Naive thymus-derived CD4-positive, alpha-beta T cell (primary cell): ENCODE measurements around the gene PNMA1. TPM values are rescaled to one million over a fixed set of nuclear protein-coding genes. Genes with fewer than 3 reads are reported as not detected.

Experiments
- ATAC-seq: fragments of 150-1000 bp; cut with Tn5 transposase; 2 replicates; pipeline ENCODE4 v1.10.0; 2021; ENCODE audit warnings: mild to moderate bottlenecking, moderate library complexity
- CTCF ChIA-PET: fragments of 350-600 bp; sonication (Branson Sonifier 250); formaldehyde crosslinking; loops from one replicate; lab custom pipeline; 2021; ENCODE audit warnings: antibody characterized with exemption; lab: Charles Lee
- POLR2A ChIA-PET: fragments of 350-600 bp; sonication (Branson Sonifier 250); formaldehyde crosslinking; loops from one replicate; lab custom pipeline; 2021; ENCODE audit warnings: antibody characterized with exemption, inconsistent platforms; lab: Charles Lee
- DNase-seq, 9 donors: peaks; one replicate each; pipeline versions ENCODE4 v3.0.0 to v3.0.0-alpha.2; 2020 to 2022; ENCODE audit warnings: mixed read lengths in 1 of 9
- H3K27ac ChIP-seq: one replicate; pipeline ENCODE4 v1.7.0; 2013; ENCODE audit warnings: mild to moderate bottlenecking, low read depth, low read length, moderate library complexity
- H3K27me3 ChIP-seq, 2 donors: one replicate each; pipeline ENCODE4 v1.7.0; 2013; ENCODE audit warnings: low read length in 2 of 2, mild to moderate bottlenecking in 2 of 2, moderate library complexity in 2 of 2; ENCODE audit not compliant: control insufficient read depth in 2 of 2, insufficient read depth in 2 of 2
- H3K36me3 ChIP-seq, 3 experiments: 1 replicate in 2 of 3; 2 replicates in 1 of 3; pipeline ENCODE4 v1.7.0; 2013; ENCODE audit warnings: low read length in 3 of 3, mild to moderate bottlenecking in 3 of 3, moderate library complexity in 1 of 3; ENCODE audit not compliant: insufficient read depth in 3 of 3, control insufficient read depth in 2 of 3
- H3K4me1 ChIP-seq, 2 donors: one replicate each; pipeline ENCODE4 v1.7.0; 2013; ENCODE audit warnings: low read length in 2 of 2, mild to moderate bottlenecking in 2 of 2, moderate library complexity in 1 of 2; ENCODE audit not compliant: control insufficient read depth in 2 of 2, insufficient read depth in 2 of 2
- H3K4me3 ChIP-seq: 2 replicates; pipeline ENCODE4 v1.7.0; 2013; ENCODE audit warnings: mild to moderate bottlenecking, low read length
- H3K9me3 ChIP-seq, 3 experiments: 1 replicate in 2 of 3; 2 replicates in 1 of 3; pipeline ENCODE4 v1.7.0; 2013; ENCODE audit warnings: low read length in 3 of 3; ENCODE audit not compliant: control insufficient read depth in 2 of 3
- H3K27ac Mint-ChIP-seq, 9 donors: one replicate each; pipeline ENCODE4 v1.8.0; 2020 to 2022; ENCODE audit warnings: mixed read lengths in 9 of 9, mild to moderate bottlenecking in 8 of 9, moderate library complexity in 5 of 9, inconsistent platforms in 2 of 9
- H3K27me3 Mint-ChIP-seq, 5 donors: one replicate each; pipeline ENCODE4 v1.8.0; 2021 to 2022; ENCODE audit warnings: mixed read lengths in 5 of 5, mild to moderate bottlenecking in 1 of 5
- H3K36me3 Mint-ChIP-seq, 5 donors: one replicate each; pipeline ENCODE4 v1.8.0; 2020 to 2022; ENCODE audit warnings: mixed read lengths in 5 of 5, mild to moderate bottlenecking in 3 of 5, inconsistent platforms in 1 of 5
- H3K4me1 Mint-ChIP-seq, 7 donors: one replicate each; pipeline ENCODE4 v1.8.0; 2020 to 2022; ENCODE audit warnings: mixed read lengths in 7 of 7, mild to moderate bottlenecking in 3 of 7, inconsistent platforms in 1 of 7
- H3K4me3 Mint-ChIP-seq, 10 donors: one replicate each; pipeline ENCODE4 v1.8.0; 2020 to 2022; ENCODE audit warnings: mild to moderate bottlenecking in 10 of 10, mixed read lengths in 10 of 10, moderate library complexity in 6 of 10, inconsistent platforms in 2 of 10
- H3K9me3 Mint-ChIP-seq, 11 donors: one replicate each; pipeline ENCODE4 v1.8.0; 2020 to 2022; ENCODE audit warnings: mixed read lengths in 11 of 11, mild to moderate bottlenecking in 4 of 11, inconsistent platforms in 1 of 11, moderate library complexity in 1 of 11
- intact Hi-C, 2 donors: fragments of 100-400 bp; cut with micrococcal nuclease; formaldehyde crosslinking; loops; one replicate each; pipeline ENCODE4 v1.15.1; 2023
- polyA plus RNA-seq, 2 donors: library from polyadenylated mRNA; unstranded; fragments of 300-500 nt; fragmentation: Illumina TruSeq; gene quantifications; one replicate each; pipeline ENCODE4 v1.2.3, GENCODE V29; 2021
- total RNA-seq, 6 experiments: library from RNA in 5 of 6; stranded (reverse) in 5 of 6; gene quantifications; 1 replicate in 5 of 6; 2 replicates in 1 of 6; pipeline ENCODE4 v1.2.3 and lab custom pipeline; 2021 to 2026

PNMA1 gene
- total and polyA plus RNA-seq, 7 experiments from 2014 or later = 21.6 to 44.0 (median 39.3) TPM

GRCh38 chr14:73717711-73718417 is 3.7 kb upstream of the PNMA1 start:
- DNase-seq (no peak), ATAC-seq (no peak)
- Histone ChIP-seq H3K27me3 (no peaks in the 10 kb centered on the region), H3K4me3 (no peak overlapping the region), H3K4me1 (peaks cover 3 to 4% of the 10 kb centered on the region in 2 donors), H3K36me3 (peaks cover 11 to 67% (median 17%) of the 10 kb centered on the region in 3 experiments), H3K9me3 (no peaks in the 10 kb centered on the region), H3K27ac (no peak overlapping the region)
- H3K4me1 Mint-ChIP-seq = peaks cover 4 to 24% (median 9%) of the 10 kb centered on the region in 7 donors
- CTCF ChIA-PET = interaction anchor here (0.5 to 0.6 kb wide), 2 partner anchors 109 to 1047 kb away, joined by 3 read pairs; no protein-coding TSS in a partner anchor
- H3K4me3 Mint-ChIP-seq = no peak overlapping the region
- POLR2A ChIA-PET = no interaction called here
- peak overlapping the region in 3 of 9 donors; percentile 42 to 57 (median 56) for H3K27ac Mint-ChIP-seq
- H3K27me3 Mint-ChIP-seq = no peaks in the 10 kb centered on the region
- peaks cover 8 to 28% (median 13%) of the 10 kb centered on the region in 5 donors for H3K36me3 Mint-ChIP-seq
- H3K9me3 Mint-ChIP-seq = no peaks in the 10 kb centered on the region
- intact Hi-C loops = loop anchor here (10.0 kb wide), 3 partner anchors 153 to 663 kb away; partner anchors contain the start of genes ACOT2 (in 1 of the 2), RBM25 (in 1 of the 2) and RIOX1 (in 1 of the 2)

- Mint-ChIP-seq H3K4me3 (no peak overlapping the region), H3K27me3 (no peaks in the 10 kb centered on the region), H3K9me3 (no peaks in the 10 kb centered on the region), H3K4me1 (peaks cover 7 to 29% (median 15%) of the 10 kb centered on the region in 7 donors), H3K36me3 (peaks cover 7 to 26% (median 12%) of the 10 kb centered on the region in 5 donors), H3K27ac (peak overlapping the region in 7 of 9 donors; percentile 33 to 57 (median 43))
- Histone ChIP-seq H3K27ac (no peak overlapping the region), H3K9me3 (no peaks in the 10 kb centered on the region), H3K36me3 (peaks cover 7 to 61% (median 16%) of the 10 kb centered on the region in 3 experiments), H3K4me1 (peaks cover 3 to 4% of the 10 kb centered on the region in 2 donors), H3K27me3 (no peaks in the 10 kb centered on the region), H3K4me3 (no peak overlapping the region)
- DNase-seq = no peak
- intact Hi-C loops = loop anchor here (10.0 kb wide), 3 partner anchors 152 to 662 kb away; partner anchors contain the start of genes ACOT2 (in 1 of the 2), RBM25 (in 1 of the 2) and RIOX1 (in 1 of the 2)
- CTCF ChIA-PET = interaction anchor here (0.5 to 0.6 kb wide), 2 partner anchors 110 to 1047 kb away, joined by 3 read pairs; no protein-coding TSS in a partner anchor
- ATAC-seq = no peak
- POLR2A ChIA-PET = interaction anchor here (1.6 kb wide), 1 partner anchor 21 kb away, joined by 4 read pairs; no protein-coding TSS in a partner anchor
Measured at GRCh38 chr14:73717266-73717665, 3.1 kb upstream of the PNMA1 start.

- no peaks in the 10 kb centered on the region for H3K27me3 Mint-ChIP-seq
- Histone ChIP-seq H3K9me3 (no peaks in the 10 kb centered on the region), H3K27me3 (no peaks in the 10 kb centered on the region), H3K36me3 (peaks cover 0 to 45% (median 3%) of the 10 kb centered on the region in 3 experiments), H3K4me3 (no peak overlapping the region), H3K4me1 (peaks cover 3 to 4% of the 10 kb centered on the region in 2 donors), H3K27ac (peak overlapping the region; percentile 10)
- ChIA-PET POLR2A (interaction anchor here (1.6 kb wide), 1 partner anchor 23 kb away, joined by 4 read pairs; no protein-coding TSS in a partner anchor), CTCF (no interaction called here)
- no peak for ATAC-seq
- no peak for DNase-seq
- peak overlapping the region in 2 of 10 donors; percentile 27 to 56 for H3K4me3 Mint-ChIP-seq
- intact Hi-C loops = loop anchor here (2.0 to 10.0 kb wide), 4 partner anchors 43 to 661 kb away; partner anchors contain the start of genes ACOT2 (in 1 of the 2), RBM25 (in 1 of the 2) and RIOX1 (in 1 of the 2)
- peaks cover 0 to 20% (median 7%) of the 10 kb centered on the region in 5 donors for H3K36me3 Mint-ChIP-seq
- H3K9me3 Mint-ChIP-seq = no peaks in the 10 kb centered on the region
- H3K4me1 Mint-ChIP-seq = peaks cover 14 to 35% (median 19%) of the 10 kb centered on the region in 7 donors
- H3K27ac Mint-ChIP-seq = peak overlapping the region in 7 of 9 donors; percentile 23 to 90 (median 80)
Measured at GRCh38 chr14:73715707-73716106, 1.5 kb upstream of the PNMA1 start.

GRCh38 chr14:73714656-73715081 is 485 bp upstream of the PNMA1 start:
- ChIA-PET POLR2A (interaction anchor here (1.4 to 4.7 kb wide), 3 partner anchors 26 to 136 kb away, joined by 4 to 22 read pairs (median 4); partner anchors contain the start of gene PTGR2), CTCF (no interaction called here)
- Mint-ChIP-seq H3K27me3 (no peaks in the 10 kb centered on the region), H3K9me3 (no peaks in the 10 kb centered on the region), H3K36me3 (peaks cover 0 to 21% (median 6%) of the 10 kb centered on the region in 5 donors), H3K27ac (peak overlapping the region; percentile 77 to 99 (median 94)), H3K4me1 (peaks cover 22 to 40% (median 27%) of the 10 kb centered on the region in 7 donors), H3K4me3 (peak overlapping the region; percentile 72 to 100 (median 84))
- H3K27ac ChIP-seq = peak overlapping the region; percentile 83
- H3K36me3 ChIP-seq = peaks cover 0 to 35% (median 0%) of the 10 kb centered on the region in 3 experiments
- DNase-seq (no peak), ATAC-seq (no peak)
- peak overlapping the region; percentile 92 for H3K4me3 ChIP-seq
- H3K27me3 ChIP-seq = no peaks in the 10 kb centered on the region
- H3K9me3 ChIP-seq = no peaks in the 10 kb centered on the region
- peaks cover 3 to 4% of the 10 kb centered on the region in 2 donors for H3K4me1 ChIP-seq
- intact Hi-C loops = loop anchor here (1.0 to 10.0 kb wide), 9 partner anchors 44 to 660 kb away; partner anchors contain the start of genes ACOT2 (in 1 of the 2), PSEN1 (in 1 of the 2), RBM25 (in 1 of the 2) and RIOX1 (in 1 of the 2)

- intact Hi-C loops = loop anchor here (1.0 to 10.0 kb wide), 12 partner anchors 69 to 659 kb away; partner anchors contain the start of genes RIOX1 (in 2 of the 2), ACOT2 (in 1 of the 2), ALDH6A1 (in 1 of the 2) and COQ6 (in 1 of the 2)
- peak overlapping the region; percentile 92 for H3K4me3 ChIP-seq
Measured at GRCh38 chr14:73713206-73713802, 880 bp downstream of the PNMA1 start.

More at GRCh38 chr14:73713206-73713802, 880 bp downstream of the PNMA1 start:
- DNase-seq = peak in 2 of 9 donors; percentile 57 to 59
- Histone ChIP-seq H3K27me3 (no peaks in the 10 kb centered on the region), H3K9me3 (no peaks in the 10 kb centered on the region), H3K4me1 (peaks cover 3 to 4% of the 10 kb centered on the region in 2 donors), H3K27ac (peak overlapping the region; percentile 83), H3K36me3 (peaks cover 0 to 23% (median 0%) of the 10 kb centered on the region in 3 experiments)
- peak overlapping the region; percentile 91 to 100 (median 97) for H3K4me3 Mint-ChIP-seq
- POLR2A ChIA-PET = interaction anchor here (0.7 to 4.7 kb wide), 9 partner anchors 27 to 138 kb away, joined by 3 to 22 read pairs (median 4); partner anchors contain the start of genes ACOT6, DNAL1 and PTGR2
- no peak for ATAC-seq
- no peaks in the 10 kb centered on the region for H3K9me3 Mint-ChIP-seq
- H3K27me3 Mint-ChIP-seq = no peaks in the 10 kb centered on the region
- CTCF ChIA-PET = interaction anchor here (0.7 kb wide), 1 partner anchor 16 kb away, joined by 3 read pairs; no protein-coding TSS in a partner anchor
- peak overlapping the region; percentile 93 to 99 (median 96) for H3K27ac Mint-ChIP-seq
- peaks cover 22 to 40% (median 26%) of the 10 kb centered on the region in 7 donors for H3K4me1 Mint-ChIP-seq
- peaks cover 0 to 19% (median 6%) of the 10 kb centered on the region in 5 donors for H3K36me3 Mint-ChIP-seq
